GM19023 (cell line): Measurements from ENCODE around the gene DNAH1.
"Not testable (repeated sequence)": the region's sequence is repeated elsewhere in the genome, so short reads cannot be mapped to it uniquely, and the experiment has no call there.

ENCODE experiments used
- ATAC-seq: cut with Tn5 transposase; IDR thresholded peaks from one replicate; pipeline ENCODE4 v1.9.1; 2021; ENCODE audit warnings: mild to moderate bottlenecking, moderate library complexity; ENCODE audit not compliant: unreplicated experiment

DNAH1 gene

GRCh38 chr3:52315977-52316764 is at the start of gene DNAH1:
DNAH1 (plus strand) TSS chr3:52316319; CDS start chr3:52322443, 6,124 bp downstream.
- ATAC-seq = no peak

GRCh38 chr3:52268036-52268435 is 48.1 kb upstream of the DNAH1 start:
- no peak for ATAC-seq

- no peak for ATAC-seq
Measured at GRCh38 chr3:52269776-52270175, 46.3 kb upstream of the DNAH1 start.

GRCh38 chr3:52270252-52270754 is 45.8 kb upstream of the DNAH1 start:
- ATAC-seq = no peak

- ATAC-seq = not testable (repeated sequence)
Measured at GRCh38 chr3:52272172-52272571, 43.9 kb upstream of the DNAH1 start.

- ATAC-seq = no peak
Measured at GRCh38 chr3:52272831-52273230, 43.3 kb upstream of the DNAH1 start.

- not testable (repeated sequence) for ATAC-seq
Measured at GRCh38 chr3:52274781-52275180, 41.3 kb upstream of the DNAH1 start.

GRCh38 chr3:52277071-52277964 is 38.8 kb upstream of the DNAH1 start:
- no peak for ATAC-seq

- peak; percentile 72 for ATAC-seq
Measured at GRCh38 chr3:52277972-52278509, 38.1 kb upstream of the DNAH1 start.

GRCh38 chr3:52278510-52279069 is 37.5 kb upstream of the DNAH1 start, which contains the start of gene WDR82:
WDR82 (minus strand) TSS chr3:52278649; CDS start chr3:52278361, 288 bp downstream.
- peak; percentile 88 for ATAC-seq

GRCh38 chr3:52279596-52279995 is 36.5 kb upstream of the DNAH1 start:
- no peak for ATAC-seq

- ATAC-seq = no peak
Measured at GRCh38 chr3:52280050-52280461, 36.1 kb upstream of the DNAH1 start.

- no peak for ATAC-seq
Measured at GRCh38 chr3:52281981-52282801, 33.9 kb upstream of the DNAH1 start.

- ATAC-seq = no peak
Measured at GRCh38 chr3:52283306-52283705, 32.8 kb upstream of the DNAH1 start.

GRCh38 chr3:52284051-52284450 is 32.1 kb upstream of the DNAH1 start:
- ATAC-seq = not testable (repeated sequence)

GRCh38 chr3:52286777-52287110 is 29.4 kb upstream of the DNAH1 start:
- no peak for ATAC-seq

- no peak for ATAC-seq
Measured at GRCh38 chr3:52288674-52289073, 27.4 kb upstream of the DNAH1 start.

- ATAC-seq = no peak
Measured at GRCh38 chr3:52289338-52289746, 26.8 kb upstream of the DNAH1 start.

- ATAC-seq = no peak
Measured at GRCh38 chr3:52289747-52290595, 26.1 kb upstream of the DNAH1 start.
